DMS114 treated with DMSO at 0.1 percent for 48 hours (cell line): ENCODE data around the gene TOR2A.
"Not testable (repeated sequence)": the region's sequence is repeated elsewhere in the genome, so short reads cannot be mapped to it uniquely, and the experiment has no call there.

Source experiments
- DNase-seq: peaks from one replicate; lab custom pipeline; 2025; ENCODE audit not compliant: unreplicated experiment; lab: John Stamatoyannopoulos, UW

TOR2A gene

GRCh38 chr9:127734747-127735529, at the start of gene TOR2A:
Gene TOR2A, minus strand, starts transcription at chr9:127735294. Its CDS starts 24 bp downstream, at chr9:127735270.
- peak; percentile 85 for DNase-seq

GRCh38 chr9:127783111-127784008, 48.3 kb upstream of the TOR2A start:
- no peak for DNase-seq

- DNase-seq = no peak
These were observed 46.7 kb upstream of the TOR2A start for GRCh38 chr9:127781806-127782205.

- not testable (repeated sequence) for DNase-seq
These were observed 45.8 kb upstream of the TOR2A start for GRCh38 chr9:127780909-127781308.

- no peak for DNase-seq
These were observed 45.2 kb upstream of the TOR2A start for GRCh38 chr9:127780126-127780885.

GRCh38 chr9:127779136-127779981, 44.3 kb upstream of the TOR2A start:
- DNase-seq = no peak

GRCh38 chr9:127778280-127779135, 43.4 kb upstream of the TOR2A start, which contains the start of gene SH2D3C:
Gene SH2D3C, minus strand, starts transcription at chr9:127778666. Its CDS starts 39 bp downstream, at chr9:127778627.
- no peak for DNase-seq

GRCh38 chr9:127777368-127777980, 42.4 kb upstream of the TOR2A start:
- no peak for DNase-seq

GRCh38 chr9:127776924-127777289, 41.8 kb upstream of the TOR2A start:
- no peak for DNase-seq

- no peak for DNase-seq
These were observed 41.3 kb upstream of the TOR2A start for GRCh38 chr9:127776195-127776923.

- no peak for DNase-seq
These were observed 38.9 kb upstream of the TOR2A start for GRCh38 chr9:127773981-127774380.

- no peak for DNase-seq
These were observed 38.2 kb upstream of the TOR2A start for GRCh38 chr9:127773272-127773671.

- no peak for DNase-seq
These were observed 37.5 kb upstream of the TOR2A start for GRCh38 chr9:127772603-127773002.

- no peak for DNase-seq
These were observed 36.6 kb upstream of the TOR2A start for GRCh38 chr9:127771570-127772189.

- peak; percentile 89 for DNase-seq
These were observed 35.9 kb upstream of the TOR2A start for GRCh38 chr9:127770905-127771569.

GRCh38 chr9:127770583-127770904, 35.5 kb upstream of the TOR2A start:
- DNase-seq = no peak

- DNase-seq = no peak
These were observed 35.0 kb upstream of the TOR2A start for GRCh38 chr9:127769929-127770582.
